Measurements from ENCODE around the gene CDK5R2.
"Not testable (repeated sequence)": the region's sequence is repeated elsewhere in the genome, so short reads cannot be mapped to it uniquely, and the experiment has no call there.

- not testable (repeated sequence) for TF ChIP-seq CTCF, POLR2A (IDR thresholded peaks at IDR 0.05)
These were observed 27.7 kb upstream of the CDK5R2 start for GRCh38 chr2:218931751-218932150.
